HG02885 (cell line): ENCODE measurements around the gene PKDREJ.
A peak's percentile ranks its signal among the peaks of the same experiment; 100 is the strongest.
"Not testable (repeated sequence)": the region's sequence is repeated elsewhere in the genome, so short reads cannot be mapped to it uniquely, and the experiment has no call there.

Source experiments
- ATAC-seq: cut with Tn5 transposase; IDR thresholded peaks from one replicate; pipeline ENCODE4 v1.9.1; 2021; ENCODE audit warnings: mild to moderate bottlenecking; ENCODE audit not compliant: unreplicated experiment, poor library complexity

The PKDREJ gene

DNA sequence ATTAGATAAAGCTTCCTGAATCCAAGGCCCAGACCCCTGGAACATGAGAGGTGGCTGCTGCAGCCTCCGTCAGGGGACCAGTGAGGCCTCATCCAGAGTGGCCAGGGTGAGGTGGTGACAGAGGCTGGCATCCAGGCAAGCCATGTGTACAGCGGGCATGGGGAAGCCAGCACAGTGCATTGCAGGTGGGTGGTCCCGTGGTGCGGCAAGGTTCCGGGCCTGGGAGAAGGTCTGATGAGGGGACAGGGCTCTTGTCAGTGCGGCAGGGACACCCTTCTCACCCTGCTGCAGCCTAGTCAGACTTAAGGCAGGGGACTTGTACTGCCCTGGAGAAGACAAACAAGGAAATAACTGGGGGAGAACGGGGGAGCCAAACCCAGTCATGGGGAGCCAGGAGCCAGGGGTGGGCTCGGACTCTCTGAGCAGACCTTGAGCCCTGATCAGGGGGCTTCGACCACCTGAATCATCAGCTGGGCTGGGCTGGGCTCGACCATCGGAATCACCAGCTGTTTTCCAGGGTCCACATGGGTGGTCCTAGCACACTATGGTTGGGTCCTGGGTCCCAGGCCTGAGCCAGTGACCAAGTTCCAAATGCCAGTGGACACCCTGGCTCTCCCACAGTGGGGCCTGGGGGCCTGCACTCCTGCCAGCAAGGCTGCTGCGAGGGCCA lies 9.8 kb upstream of the PKDREJ start:
- ATAC-seq, result no peak

- no peak for ATAC-seq
Measured at GRCh38 chr22:46272196-46272595, 9.1 kb upstream of the PKDREJ start.

DNA sequence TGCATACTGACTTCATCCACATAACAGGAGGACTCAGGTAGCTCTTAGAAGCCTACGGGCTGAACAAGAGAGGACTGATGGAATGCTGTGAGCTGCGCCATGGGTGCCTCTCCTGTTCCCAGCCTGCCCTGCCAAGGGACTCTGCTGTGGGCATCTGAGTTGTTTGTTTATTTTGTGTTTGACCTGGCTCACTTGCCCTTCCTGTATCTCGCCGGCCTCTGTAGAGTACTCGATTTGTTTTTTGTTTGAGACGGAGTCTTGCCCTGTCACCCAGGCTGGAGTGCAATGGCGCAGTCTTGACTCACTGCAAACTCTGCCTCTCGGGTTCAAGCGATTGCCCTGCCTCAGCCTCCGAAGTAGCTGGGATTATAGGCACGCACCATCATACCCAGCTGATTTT lies 6.4 kb upstream of the PKDREJ start:
- ATAC-seq, result no peak

DNA sequence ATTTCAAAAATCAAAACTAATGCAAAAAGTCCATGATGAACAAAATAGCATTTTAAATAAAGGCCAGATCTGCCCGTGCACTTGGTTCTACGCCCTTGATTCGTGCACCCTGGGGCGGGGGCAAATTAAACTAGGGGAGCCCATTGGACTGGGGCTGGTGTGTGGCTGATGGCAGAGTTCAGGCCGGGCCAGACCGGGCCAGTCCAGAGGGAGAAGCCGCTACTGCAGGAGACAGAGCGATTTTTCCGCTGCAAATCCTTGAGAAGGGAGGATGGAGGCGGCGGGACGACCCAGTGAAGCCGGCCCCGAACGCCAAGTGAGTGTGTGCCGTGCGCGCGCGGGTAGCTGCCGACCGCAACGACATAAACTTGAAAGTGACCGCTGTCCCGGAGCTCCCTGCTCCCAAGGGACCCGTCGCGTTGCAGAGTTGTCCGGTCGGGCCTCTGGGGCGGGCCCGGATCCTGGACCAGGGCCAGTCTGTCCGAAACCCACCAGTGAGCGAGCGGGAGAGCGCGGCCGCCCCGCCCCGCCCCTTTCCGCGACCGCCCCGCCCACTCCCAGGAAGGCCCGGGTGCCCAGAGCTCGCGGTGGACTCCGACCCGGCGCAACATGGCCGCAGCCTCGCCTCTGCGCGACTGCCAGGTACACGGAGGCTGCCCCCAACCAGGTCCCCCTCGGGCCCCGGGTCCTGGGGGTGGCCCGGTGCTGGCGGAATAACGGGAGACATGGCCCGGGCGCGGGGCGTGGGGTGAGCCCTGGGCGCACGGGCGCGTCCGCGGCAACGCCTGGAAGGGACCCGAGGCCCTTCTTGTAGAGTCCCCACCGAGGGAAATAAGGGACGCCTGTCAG lies 4.5 kb upstream of the PKDREJ start, which contains the start of gene TTC38:
Gene TTC38, plus strand, starts transcription at position 578 of the 849 bp plus-strand sequence. Its CDS starts 32 bp downstream, at position 610.
- ATAC-seq, result peak; percentile 88

DNA sequence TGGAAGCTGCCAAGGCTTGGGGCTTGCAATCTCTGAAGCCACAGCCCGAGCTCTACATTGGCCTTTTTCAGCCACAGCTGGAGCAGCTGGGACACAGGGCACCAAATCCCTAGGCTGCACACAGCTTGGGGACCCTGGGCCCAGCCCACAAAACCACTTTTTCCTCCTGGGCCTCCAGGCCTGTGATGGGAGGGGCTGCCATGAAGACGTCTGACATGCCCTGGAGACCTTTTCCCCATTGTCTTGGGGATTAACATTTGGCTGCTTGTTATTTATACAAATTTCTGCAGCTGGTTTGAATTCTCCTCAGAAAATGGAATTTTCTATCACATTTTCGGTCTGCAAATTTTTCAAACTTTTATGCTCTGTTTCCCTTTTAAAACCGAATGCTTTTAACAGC lies 2.5 kb upstream of the PKDREJ start:
- ATAC-seq, result not testable (repeated sequence)

- ATAC-seq, result not testable (repeated sequence)
Measured at GRCh38 chr22:46264520-46264919, 1.4 kb upstream of the PKDREJ start.

- no peak for ATAC-seq
Measured at GRCh38 chr22:46262449-46263215, 511 bp downstream of the PKDREJ start.

DNA sequence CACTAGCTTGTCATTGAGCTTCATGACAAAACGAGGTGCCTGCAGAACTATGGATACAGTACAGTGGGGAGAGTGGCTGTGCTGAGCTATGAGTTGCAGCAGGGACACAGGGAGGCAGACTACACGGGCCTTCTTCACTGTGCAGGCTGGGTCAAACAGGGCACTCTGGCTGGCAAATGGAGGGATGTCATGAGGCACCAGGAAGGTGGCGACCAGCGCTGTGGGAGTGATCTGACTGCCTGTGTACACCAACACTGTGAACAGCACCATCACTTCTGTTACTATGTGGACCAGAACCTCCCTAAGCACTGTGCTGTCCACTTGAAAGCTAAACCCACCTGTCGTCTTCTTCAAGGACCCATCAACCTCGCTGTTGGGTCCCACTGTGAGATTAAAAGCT lies 3.1 kb downstream of the PKDREJ start:
- ATAC-seq, result no peak

GRCh38 chr22:46259374-46259773 lies 3.8 kb downstream of the PKDREJ start:
- ATAC-seq, result no peak

DNA sequence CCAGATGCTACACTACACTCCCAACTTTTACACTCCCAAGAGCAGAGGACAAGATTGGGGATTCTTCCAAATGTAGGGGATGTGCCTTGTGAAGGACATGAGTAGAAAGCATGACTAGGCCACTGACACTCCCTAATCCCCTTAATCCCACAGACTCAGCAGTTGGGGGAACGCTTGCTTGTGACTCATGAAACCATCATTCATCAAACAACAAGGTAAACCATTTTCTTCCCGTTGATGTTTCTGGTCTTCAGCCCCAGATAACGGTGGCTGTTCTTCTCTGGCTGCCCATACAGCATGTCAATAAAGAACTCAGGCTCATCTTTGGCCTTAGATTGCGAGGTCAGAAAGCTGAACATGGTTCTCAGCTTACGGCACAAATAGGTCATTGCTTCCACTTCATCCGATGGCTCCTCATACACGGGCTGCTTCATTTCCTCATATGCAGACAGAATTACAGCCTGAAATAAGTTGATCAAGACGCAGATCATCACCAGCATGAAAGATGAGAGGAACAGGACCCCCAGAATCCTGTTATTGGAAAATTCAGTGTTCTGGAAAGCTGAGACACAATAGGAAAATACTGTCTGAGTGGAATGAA lies 6.7 kb downstream of the PKDREJ start:
- no peak for ATAC-seq

DNA sequence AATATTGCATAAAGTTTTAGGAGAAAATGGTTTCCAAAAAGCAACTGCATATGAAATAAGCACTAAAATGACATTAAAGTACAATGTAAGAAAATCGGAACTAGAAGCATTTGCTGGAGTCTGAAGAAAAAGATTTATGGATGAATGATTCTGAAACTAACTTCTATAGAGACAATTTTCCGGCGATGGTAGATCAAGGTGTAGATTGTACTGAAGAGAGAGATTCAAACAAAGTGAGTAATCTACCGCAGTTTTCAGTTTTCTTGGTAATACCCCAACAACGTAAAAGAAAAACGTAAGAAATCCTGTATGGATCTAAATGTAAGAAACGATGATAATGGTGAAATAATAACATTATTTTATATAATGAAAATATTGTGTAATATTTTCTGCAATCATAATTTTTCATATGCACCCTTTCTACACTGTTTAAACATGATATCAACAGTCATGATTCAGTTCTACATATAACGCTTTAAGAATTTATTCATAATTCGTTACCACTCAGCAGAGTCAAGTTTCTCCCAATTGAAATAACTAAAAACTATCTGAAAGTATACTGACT lies 11.2 kb downstream of the PKDREJ start:
- no peak for ATAC-seq

- no peak for ATAC-seq
Measured at GRCh38 chr22:46251266-46251665, 11.9 kb downstream of the PKDREJ start.

GRCh38 chr22:46250783-46251125 lies 12.4 kb downstream of the PKDREJ start:
- ATAC-seq, result peak; percentile 4

- ATAC-seq, result peak; percentile 89
Measured at GRCh38 chr22:46250035-46250782, 12.9 kb downstream of the PKDREJ start, which contains the start of gene CDPF1. TSS of gene CDPF1 (minus strand) at chr22:46250293. CDS start at chr22:46248284, 2,009 bp downstream.

GRCh38 chr22:46247443-46247975 lies 15.6 kb downstream of the PKDREJ start:
- ATAC-seq, result no peak

GRCh38 chr22:46246178-46246577 lies 17.0 kb downstream of the PKDREJ start:
- no peak for ATAC-seq

DNA sequence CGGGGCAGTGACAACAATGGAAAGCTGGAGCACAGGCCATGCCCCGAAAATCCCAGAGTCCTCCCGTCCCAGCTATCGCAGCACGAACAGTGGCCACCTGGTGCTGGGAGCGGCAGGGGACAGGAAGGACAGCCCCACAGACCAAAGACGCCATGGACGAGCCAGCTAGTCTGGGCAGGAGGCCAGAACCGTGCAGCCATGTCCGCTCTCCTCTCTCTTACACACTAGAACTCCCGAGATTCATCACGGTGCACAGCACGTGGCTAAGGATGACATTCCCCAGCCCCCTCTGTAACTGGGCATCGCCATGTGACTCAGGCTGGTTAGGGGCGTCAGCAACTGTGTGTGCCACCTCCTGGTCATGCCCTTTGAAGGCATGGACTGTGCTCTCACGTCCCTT lies 17.6 kb downstream of the PKDREJ start:
- ATAC-seq, result no peak

GRCh38 chr22:46244771-46245170 lies 18.4 kb downstream of the PKDREJ start:
- ATAC-seq, result no peak

DNA sequence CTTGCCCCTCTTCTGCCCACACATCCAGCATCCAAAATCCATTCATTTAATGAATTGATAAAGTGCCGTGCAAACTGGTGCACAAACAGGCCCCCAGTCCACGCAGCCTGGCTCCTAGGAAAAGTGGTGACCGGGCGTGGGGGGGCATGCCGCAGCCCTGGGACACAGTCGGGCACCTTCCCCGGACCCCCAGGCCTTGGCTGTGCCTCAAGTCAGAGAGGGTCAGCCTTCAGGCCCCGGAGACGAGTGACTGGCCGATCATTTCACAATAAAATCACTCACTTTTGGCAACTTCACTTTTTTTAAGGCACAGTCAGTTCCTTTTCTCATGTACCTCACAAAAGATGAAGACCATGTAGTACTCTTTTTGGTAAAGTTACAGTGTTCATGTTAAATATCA lies 21.1 kb downstream of the PKDREJ start:
- no peak for ATAC-seq
